CD4-positive, alpha-beta memory T cell (primary cell): Measurements from ENCODE around the gene HSD17B12. TPM values are rescaled to one million over a fixed set of nuclear protein-coding genes. Genes with fewer than 3 reads are reported as not detected.

ENCODE experiments used
- CTCF ChIA-PET: fragments of 350-600 bp; sonication (Branson Sonifier 250); formaldehyde crosslinking; loops from one replicate; lab custom pipeline; 2021; ENCODE audit warnings: inconsistent platforms; ENCODE audit not compliant: partially characterized antibody; lab: Charles Lee
- POLR2A ChIA-PET: fragments of 350-600 bp; sonication (Branson Sonifier 250); formaldehyde crosslinking; loops from one replicate; lab custom pipeline; 2021; ENCODE audit not compliant: partially characterized antibody; lab: Charles Lee
- DNase-seq, 5 donors: peaks; one replicate each; pipeline versions ENCODE4 v3.0.0 to v3.0.0-alpha.2; 2020 to 2022; ENCODE audit warnings: mixed read lengths in 1 of 5
- H3K27ac ChIP-seq: one replicate; pipeline ENCODE4 v1.7.0; 2013; ENCODE audit warnings: low read depth, low read length
- H3K27me3 ChIP-seq: 2 replicates; pipeline ENCODE4 v1.7.0; 2013; ENCODE audit warnings: mild to moderate bottlenecking, low read length, moderate library complexity; ENCODE audit not compliant: insufficient read depth
- H3K36me3 ChIP-seq: 2 replicates; pipeline ENCODE4 v1.7.0; 2013; ENCODE audit warnings: mild to moderate bottlenecking, low read length, moderate library complexity; ENCODE audit not compliant: insufficient read depth
- H3K4me1 ChIP-seq: 2 replicates; pipeline ENCODE4 v1.7.0; 2013; ENCODE audit warnings: mild to moderate bottlenecking, low read length, moderate library complexity; ENCODE audit not compliant: insufficient read depth
- H3K4me3 ChIP-seq, 2 donors: one replicate each; pipeline ENCODE4 v1.7.0; 2013; ENCODE audit warnings: low read length in 2 of 2, mild to moderate bottlenecking in 1 of 2
- H3K9me3 ChIP-seq, 2 donors: one replicate each; pipeline ENCODE4 v1.7.0; 2013; ENCODE audit warnings: low read length in 2 of 2, control low read depth in 1 of 2; ENCODE audit not compliant: control insufficient read depth in 1 of 2
- H3K27ac Mint-ChIP-seq, 7 donors: one replicate each; pipeline ENCODE4 v1.8.0; 2020 to 2021; ENCODE audit warnings: mixed read lengths in 7 of 7, mild to moderate bottlenecking in 6 of 7, inconsistent platforms in 3 of 7, moderate library complexity in 3 of 7
- H3K27me3 Mint-ChIP-seq, 2 donors: one replicate each; pipeline ENCODE4 v1.8.0; 2020 to 2021; ENCODE audit warnings: mixed read lengths in 2 of 2
- H3K36me3 Mint-ChIP-seq, 2 donors: one replicate each; pipeline ENCODE4 v1.8.0; 2020 to 2021; ENCODE audit warnings: mixed read lengths in 2 of 2, inconsistent platforms in 1 of 2, mild to moderate bottlenecking in 1 of 2
- H3K4me1 Mint-ChIP-seq, 4 donors: one replicate each; pipeline ENCODE4 v1.8.0; 2020 to 2021; ENCODE audit warnings: mixed read lengths in 4 of 4, mild to moderate bottlenecking in 1 of 4
- H3K4me3 Mint-ChIP-seq, 8 donors: one replicate each; pipeline ENCODE4 v1.8.0; 2020 to 2021; ENCODE audit warnings: mixed read lengths in 8 of 8, mild to moderate bottlenecking in 7 of 8, moderate library complexity in 6 of 8, inconsistent platforms in 3 of 8
- H3K9me3 Mint-ChIP-seq, 8 donors: one replicate each; pipeline ENCODE4 v1.8.0; 2020 to 2021; ENCODE audit warnings: mixed read lengths in 8 of 8, mild to moderate bottlenecking in 5 of 8, inconsistent platforms in 3 of 8, moderate library complexity in 1 of 8
- intact Hi-C: fragments of 100-400 bp; cut with micrococcal nuclease; formaldehyde crosslinking; loops from one replicate; pipeline ENCODE4 v1.15.1; 2023
- polyA plus RNA-seq, 2 donors: library from polyadenylated mRNA; unstranded; fragments of 300-500 nt; fragmentation: Illumina TruSeq; gene quantifications; one replicate each; pipeline ENCODE4 v1.2.3, GENCODE V29; 2021
- total RNA-seq, 2 experiments: library from RNA; stranded (reverse); gene quantifications; one replicate each; pipeline ENCODE4 v1.2.3, GENCODE V29; 2021

HSD17B12 gene
- total and polyA plus RNA-seq, 4 experiments from 2014 or later: 14.0 to 39.0 (median 18.9) TPM

GRCh38 chr11:43789700-43790443, 109.3 kb downstream of the HSD17B12 start:
- H3K9me3 ChIP-seq: peaks cover 0 to 4% of the 10 kb centered on the region in 2 donors
- Mint-ChIP-seq H3K36me3 (peaks cover 16 to 55% of the 10 kb centered on the region in 2 donors), H3K9me3 (peaks cover 0 to 17% (median 3%) of the 10 kb centered on the region in 8 donors), H3K27me3 (no peaks in the 10 kb centered on the region), H3K4me1 (peaks cover 0 to 1% (median 0%) of the 10 kb centered on the region in 4 donors), H3K27ac (no peak overlapping the region), H3K4me3 (no peak overlapping the region)
- H3K36me3 ChIP-seq: no peaks in the 10 kb centered on the region
- POLR2A ChIA-PET: no interaction called here
- H3K4me1 ChIP-seq: no peaks in the 10 kb centered on the region
- intact Hi-C loops: no loop called here
- no peak overlapping the region for H3K4me3 ChIP-seq
- H3K27ac ChIP-seq: no peak overlapping the region
- no peaks in the 10 kb centered on the region for H3K27me3 ChIP-seq
- DNase-seq: no peak
- CTCF ChIA-PET: no interaction called here

GRCh38 chr11:43790444-43790794, 109.9 kb downstream of the HSD17B12 start:
- POLR2A ChIA-PET: no interaction called here
- Mint-ChIP-seq H3K4me1 (peaks cover 0 to 1% (median 0%) of the 10 kb centered on the region in 4 donors), H3K27ac (peak overlapping the region in 1 of 7 donors; percentile 27), H3K4me3 (no peak overlapping the region), H3K9me3 (peaks cover 0 to 11% (median 1%) of the 10 kb centered on the region in 8 donors), H3K36me3 (peaks cover 11 to 55% of the 10 kb centered on the region in 2 donors), H3K27me3 (no peaks in the 10 kb centered on the region)
- no peak overlapping the region for H3K27ac ChIP-seq
- CTCF ChIA-PET: no interaction called here
- DNase-seq: no peak
- intact Hi-C loops: no loop called here
- H3K9me3 ChIP-seq: no peaks in the 10 kb centered on the region
- no peaks in the 10 kb centered on the region for H3K4me1 ChIP-seq
- H3K27me3 ChIP-seq: no peaks in the 10 kb centered on the region
- no peak overlapping the region for H3K4me3 ChIP-seq
- H3K36me3 ChIP-seq: no peaks in the 10 kb centered on the region

GRCh38 chr11:43797337-43797736, 116.8 kb downstream of the HSD17B12 start:
- Histone ChIP-seq H3K9me3 (no peaks in the 10 kb centered on the region), H3K27ac (no peak overlapping the region), H3K36me3 (no peaks in the 10 kb centered on the region), H3K27me3 (no peaks in the 10 kb centered on the region), H3K4me1 (no peaks in the 10 kb centered on the region), H3K4me3 (no peak overlapping the region)
- ChIA-PET CTCF (no interaction called here), POLR2A (no interaction called here)
- peaks cover 24 to 55% of the 10 kb centered on the region in 2 donors for H3K36me3 Mint-ChIP-seq
- intact Hi-C loops: no loop called here
- no peak for DNase-seq
- no peaks in the 10 kb centered on the region for H3K9me3 Mint-ChIP-seq
- no peak overlapping the region for H3K4me3 Mint-ChIP-seq
- H3K27ac Mint-ChIP-seq: no peak overlapping the region
- no peaks in the 10 kb centered on the region for H3K4me1 Mint-ChIP-seq
- H3K27me3 Mint-ChIP-seq: no peaks in the 10 kb centered on the region

- H3K27ac Mint-ChIP-seq: no peak overlapping the region
Observed at GRCh38 chr11:43797866-43798265, 117.3 kb downstream of the HSD17B12 start.

GRCh38 chr11:43802509-43802908, 122.0 kb downstream of the HSD17B12 start:
- Histone ChIP-seq H3K4me1 (no peaks in the 10 kb centered on the region), H3K4me3 (no peak overlapping the region), H3K27ac (no peak overlapping the region), H3K27me3 (no peaks in the 10 kb centered on the region), H3K9me3 (no peaks in the 10 kb centered on the region), H3K36me3 (no peaks in the 10 kb centered on the region)
- CTCF ChIA-PET: interaction anchor here (1.0 kb wide), 1 partner anchor 50 kb away, joined by 3 read pairs; no protein-coding TSS in a partner anchor
- no peaks in the 10 kb centered on the region for H3K4me1 Mint-ChIP-seq
- H3K27me3 Mint-ChIP-seq: no peaks in the 10 kb centered on the region
- H3K4me3 Mint-ChIP-seq: no peak overlapping the region
- H3K9me3 Mint-ChIP-seq: peaks cover 0 to 10% (median 5%) of the 10 kb centered on the region in 8 donors
- no peak overlapping the region for H3K27ac Mint-ChIP-seq
- peaks cover 38 to 59% of the 10 kb centered on the region in 2 donors for H3K36me3 Mint-ChIP-seq
- POLR2A ChIA-PET: no interaction called here
- intact Hi-C loops: no loop called here
- no peak for DNase-seq

More at GRCh38 chr11:43797866-43798265, 117.3 kb downstream of the HSD17B12 start:
- CTCF ChIA-PET: no interaction called here
- H3K36me3 Mint-ChIP-seq: peaks cover 24 to 55% of the 10 kb centered on the region in 2 donors
- H3K4me3 Mint-ChIP-seq: no peak overlapping the region
- no peaks in the 10 kb centered on the region for H3K36me3 ChIP-seq
- H3K27me3 ChIP-seq: no peaks in the 10 kb centered on the region
- no peak overlapping the region for H3K4me3 ChIP-seq
- no peaks in the 10 kb centered on the region for H3K9me3 Mint-ChIP-seq
- H3K27me3 Mint-ChIP-seq: no peaks in the 10 kb centered on the region
- POLR2A ChIA-PET: no interaction called here
- no peaks in the 10 kb centered on the region for H3K4me1 Mint-ChIP-seq
- intact Hi-C loops: no loop called here
- H3K27ac ChIP-seq: no peak overlapping the region
- H3K9me3 ChIP-seq: no peaks in the 10 kb centered on the region
- no peaks in the 10 kb centered on the region for H3K4me1 ChIP-seq
- DNase-seq: no peak

GRCh38 chr11:43803766-43804165, 123.2 kb downstream of the HSD17B12 start:
- H3K4me3 ChIP-seq: no peak overlapping the region
- no peak overlapping the region for H3K27ac ChIP-seq
- ChIA-PET POLR2A (no interaction called here), CTCF (interaction anchor here (1.6 kb wide), 1 partner anchor 48 kb away, joined by 3 read pairs; no protein-coding TSS in a partner anchor)
- no peak overlapping the region for H3K27ac Mint-ChIP-seq
- no peaks in the 10 kb centered on the region for H3K27me3 Mint-ChIP-seq
- intact Hi-C loops: no loop called here
- no peaks in the 10 kb centered on the region for H3K27me3 ChIP-seq
- no peak for DNase-seq
- no peak overlapping the region for H3K4me3 Mint-ChIP-seq
- no peaks in the 10 kb centered on the region for H3K9me3 ChIP-seq
- H3K36me3 ChIP-seq: no peaks in the 10 kb centered on the region
- peaks cover 36 to 58% of the 10 kb centered on the region in 2 donors for H3K36me3 Mint-ChIP-seq
- no peaks in the 10 kb centered on the region for H3K4me1 ChIP-seq
- H3K9me3 Mint-ChIP-seq: peaks cover 0 to 10% (median 5%) of the 10 kb centered on the region in 8 donors
- H3K4me1 Mint-ChIP-seq: no peaks in the 10 kb centered on the region

GRCh38 chr11:43806976-43807375, 126.4 kb downstream of the HSD17B12 start:
- no peak overlapping the region for H3K27ac ChIP-seq
- intact Hi-C loops: no loop called here
- H3K36me3 ChIP-seq: no peaks in the 10 kb centered on the region
- peaks cover 0 to 10% (median 5%) of the 10 kb centered on the region in 8 donors for H3K9me3 Mint-ChIP-seq
- H3K27me3 Mint-ChIP-seq: no peaks in the 10 kb centered on the region
- no peaks in the 10 kb centered on the region for H3K4me1 ChIP-seq
- POLR2A ChIA-PET: no interaction called here
- CTCF ChIA-PET: no interaction called here
- no peak overlapping the region for H3K4me3 Mint-ChIP-seq
- H3K36me3 Mint-ChIP-seq: peaks cover 20 to 36% of the 10 kb centered on the region in 2 donors
- H3K27ac Mint-ChIP-seq: no peak overlapping the region
- H3K4me1 Mint-ChIP-seq: no peaks in the 10 kb centered on the region
- no peak overlapping the region for H3K4me3 ChIP-seq
- no peaks in the 10 kb centered on the region for H3K9me3 ChIP-seq
- no peak for DNase-seq
- no peaks in the 10 kb centered on the region for H3K27me3 ChIP-seq
